ENCODE results near the gene TOPAZ1.

GRCh38 chr3:44222337-44222736, 19.3 kb upstream of the TOPAZ1 start:
- TF ChIP-seq CTCF (IDR thresholded peaks at IDR 0.05), result no peak
- TF ChIP-seq POLR2A (IDR thresholded peaks at IDR 0.05), result no peak

Data from right lobe of liver (tissue), 4 donors.